Liver (tissue), 9 donors: Measurements from ENCODE around the gene LINGO3. TPM values are rescaled to one million over a fixed set of nuclear protein-coding genes. Genes with fewer than 3 reads are reported as not detected.

ENCODE experiments used
- DNase-seq: peaks from one replicate; pipeline ENCODE4 v3.0.0-alpha.2; 2017; ENCODE audit warnings: low spot score
- H3K27ac ChIP-seq, 2 donors: one replicate each; pipeline ENCODE4 v1.7.0; 2013; ENCODE audit warnings: inconsistent platforms in 2 of 2, low read length in 2 of 2, control low read depth in 1 of 2, low read depth in 1 of 2, mild to moderate bottlenecking in 1 of 2
- H3K27me3 ChIP-seq, 4 donors: one replicate each; pipeline versions ENCODE4 v1.6.1 to v1.7.0; 2013; ENCODE audit warnings: low read length in 3 of 4, inconsistent platforms in 1 of 4, mild to moderate bottlenecking in 1 of 4, moderate library complexity in 1 of 4; ENCODE audit not compliant: control insufficient read depth in 4 of 4, insufficient read depth in 4 of 4
- H3K36me3 ChIP-seq, 4 donors: one replicate each; pipeline versions ENCODE4 v1.6.1 to v1.7.0; 2013; ENCODE audit warnings: low read length in 3 of 4, mild to moderate bottlenecking in 3 of 4, low read depth in 1 of 4, moderate library complexity in 1 of 4; ENCODE audit not compliant: control insufficient read depth in 4 of 4, insufficient read depth in 3 of 4
- H3K4me1 ChIP-seq, 4 donors: one replicate each; pipeline versions ENCODE4 v1.6.1 to v1.7.0; 2013; ENCODE audit warnings: low read length in 3 of 4, mild to moderate bottlenecking in 3 of 4, moderate library complexity in 1 of 4; ENCODE audit not compliant: control insufficient read depth in 4 of 4, insufficient read depth in 4 of 4
- H3K4me3 ChIP-seq, 3 donors: one replicate each; pipeline versions ENCODE4 v1.6.1 to v1.7.0; 2013; ENCODE audit warnings: low read length in 3 of 3, control low read depth in 1 of 3, low read depth in 1 of 3, mild to moderate bottlenecking in 1 of 3
- H3K9ac ChIP-seq, 2 donors: one replicate each; pipeline ENCODE4 v1.7.0; 2013; ENCODE audit warnings: low read length in 2 of 2, mild to moderate bottlenecking in 2 of 2, moderate library complexity in 2 of 2, control low read depth in 1 of 2, low read depth in 1 of 2
- H3K9me3 ChIP-seq, 4 donors: one replicate each; pipeline versions ENCODE4 v1.6.1 to v1.7.0; 2013; ENCODE audit warnings: low read length in 3 of 4; ENCODE audit not compliant: control insufficient read depth in 4 of 4
- EGR1 ChIP-seq, 2 donors: IDR thresholded peaks; 2 replicates each; pipeline ENCODE4 v1.6.1; 2016 to 2018; ENCODE audit warnings: antibody characterized with exemption in 2 of 2, low read depth in 2 of 2
- FOXA1 ChIP-seq: IDR thresholded peaks from 2 replicates; pipeline ENCODE4 v1.6.1; 2016; ENCODE audit warnings: antibody characterized with exemption
- FOXA2 ChIP-seq: IDR thresholded peaks from 2 replicates; pipeline ENCODE4 v1.6.1; 2016; ENCODE audit warnings: antibody characterized with exemption
- HNF4G ChIP-seq: IDR thresholded peaks from 2 replicates; pipeline ENCODE4 v1.6.1; 2016; ENCODE audit warnings: antibody characterized with exemption
- NR2F2 ChIP-seq: IDR thresholded peaks from 2 replicates; pipeline ENCODE4 v1.6.1; 2016; ENCODE audit warnings: antibody characterized with exemption
- RAD21 ChIP-seq, 2 donors: IDR thresholded peaks; 2 replicates each; pipeline ENCODE4 v1.6.1; 2016; ENCODE audit warnings: antibody characterized with exemption in 2 of 2, mild to moderate bottlenecking in 2 of 2
- RXRA ChIP-seq, 2 donors: IDR thresholded peaks; 2 replicates each; pipeline ENCODE4 v1.6.1; 2017 to 2018; ENCODE audit warnings: antibody characterized with exemption in 2 of 2, mild to moderate bottlenecking in 1 of 2
- TAF1 ChIP-seq: conservative IDR thresholded peaks from 2 replicates; pipeline ENCODE4 v1.6.1; 2016; ENCODE audit warnings: antibody characterized with exemption, mild to moderate bottlenecking
- YY1 ChIP-seq: IDR thresholded peaks from 2 replicates; pipeline ENCODE4 v1.6.1; 2016; ENCODE audit warnings: antibody characterized with exemption, mild to moderate bottlenecking
- WGBS: extraction: QIAGEN DNeasy Blood & Tissue Kit; methylation state at CpG from one replicate; pipeline ENCODE4 v1.1.7; 2013; 5-methylcytosine and 5-hydroxymethylcytosine counted together
- polyA plus RNA-seq, 2 donors: library from polyadenylated mRNA; stranded (reverse) in 1 of 2; unstranded in 1 of 2; fragments of 200-250 nt in 1 of 2; fragments of >200 nt in 1 of 2; fragmentation: Nextera tagmentation in 1 of 2; extraction: Ambion mirVana in 1 of 2; gene quantifications; one replicate each; pipeline versions ENCODE4 v1.2.1 to v1.2.3, GENCODE V29; 2013 to 2015
- total RNA-seq, 2 donors: library from RNA; depleted of rRNA; stranded (reverse); fragments of >200 nt; gene quantifications; one replicate each; pipeline ENCODE4 v1.2.3, GENCODE V29; 2014
- TF ChIP-seq, protein P1 (sequence below): IDR thresholded peaks from 2 replicates; pipeline ENCODE4 v1.6.1; 2016; ENCODE audit warnings: antibody characterized with exemption
- TF ChIP-seq, protein P2 (sequence below): IDR thresholded peaks from 2 replicates; pipeline ENCODE4 v1.6.1; 2016; ENCODE audit warnings: antibody characterized with exemption
- TF ChIP-seq, protein P3 (sequence below): IDR thresholded peaks from 2 replicates; pipeline ENCODE4 v1.6.1; 2016; ENCODE audit warnings: antibody characterized with exemption, mild to moderate bottlenecking
- donor health status: healthy.
- donor health status: healthy.
- donor health status: healthy.
- donor health status: healthy.
- donor health status: healthy.

Gene LINGO3
- total and polyA plus RNA-seq, 4 donors, result 0.02 to 0.08 (median 0.07) TPM

DNA sequence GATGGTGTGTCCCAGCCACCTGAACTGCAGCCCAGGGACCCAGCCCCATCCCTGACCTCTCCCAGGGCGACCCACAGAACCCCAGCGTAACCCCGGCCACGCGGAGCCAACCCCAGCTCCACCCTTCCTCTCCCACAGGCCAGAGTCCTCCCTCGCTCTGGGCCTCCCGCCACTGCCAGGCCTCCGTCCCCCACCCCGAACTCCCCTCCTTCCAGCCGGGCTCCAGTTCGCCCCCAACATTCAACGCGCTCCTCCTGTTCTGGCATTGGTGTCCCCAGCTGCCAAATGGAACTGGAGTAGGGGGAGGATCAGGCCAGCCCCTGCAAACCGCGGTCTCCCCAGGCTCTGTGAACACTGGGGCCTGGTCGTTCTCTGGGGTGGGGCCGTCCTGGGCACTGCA, 7.4 kb downstream of the LINGO3 start:
- H3K4me3 ChIP-seq, result no peak overlapping the region
- TF ChIP-seq, protein P1, sequence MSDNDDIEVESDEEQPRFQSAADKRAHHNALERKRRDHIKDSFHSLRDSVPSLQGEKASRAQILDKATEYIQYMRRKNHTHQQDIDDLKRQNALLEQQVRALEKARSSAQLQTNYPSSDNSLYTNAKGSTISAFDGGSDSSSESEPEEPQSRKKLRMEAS, result no peak
- H3K27ac ChIP-seq, result no peak overlapping the region
- H3K9me3 ChIP-seq, result no peaks in the 10 kb centered on the region
- H3K27me3 ChIP-seq, result peaks cover 0 to 3% (median 1%) of the 10 kb centered on the region in 4 donors
- 78% methylated on average over 17 of the region's 17 CpGs for WGBS
- no peak overlapping the region for H3K9ac ChIP-seq
- no peak for DNase-seq
- H3K4me1 ChIP-seq, result peaks cover 0 to 5% (median 0%) of the 10 kb centered on the region in 4 donors
- no peaks in the 10 kb centered on the region for H3K36me3 ChIP-seq

DNA sequence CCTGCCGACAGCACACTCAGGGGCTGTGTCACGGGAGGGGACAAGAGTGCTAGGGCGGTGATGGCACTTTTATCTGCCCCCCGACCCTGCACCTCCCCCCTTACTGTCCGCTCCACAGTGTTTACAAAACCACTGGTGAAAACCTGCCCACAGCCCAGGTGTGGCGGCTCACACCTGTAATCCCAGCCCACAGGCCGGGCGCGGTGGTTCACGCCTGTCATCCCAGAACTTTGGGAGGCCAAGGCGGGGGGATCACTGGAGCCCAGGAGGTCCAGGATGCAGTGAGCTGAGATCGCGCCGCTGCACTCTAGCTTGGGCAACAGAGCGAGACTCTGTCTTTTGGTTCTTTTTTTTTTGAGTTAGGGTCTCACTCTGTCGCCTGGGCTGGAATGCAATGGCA, 11.8 kb downstream of the LINGO3 start:
- no peak for DNase-seq
- no peak for TF ChIP-seq RAD21 (IDR thresholded peaks at IDR 0.05)

DNA sequence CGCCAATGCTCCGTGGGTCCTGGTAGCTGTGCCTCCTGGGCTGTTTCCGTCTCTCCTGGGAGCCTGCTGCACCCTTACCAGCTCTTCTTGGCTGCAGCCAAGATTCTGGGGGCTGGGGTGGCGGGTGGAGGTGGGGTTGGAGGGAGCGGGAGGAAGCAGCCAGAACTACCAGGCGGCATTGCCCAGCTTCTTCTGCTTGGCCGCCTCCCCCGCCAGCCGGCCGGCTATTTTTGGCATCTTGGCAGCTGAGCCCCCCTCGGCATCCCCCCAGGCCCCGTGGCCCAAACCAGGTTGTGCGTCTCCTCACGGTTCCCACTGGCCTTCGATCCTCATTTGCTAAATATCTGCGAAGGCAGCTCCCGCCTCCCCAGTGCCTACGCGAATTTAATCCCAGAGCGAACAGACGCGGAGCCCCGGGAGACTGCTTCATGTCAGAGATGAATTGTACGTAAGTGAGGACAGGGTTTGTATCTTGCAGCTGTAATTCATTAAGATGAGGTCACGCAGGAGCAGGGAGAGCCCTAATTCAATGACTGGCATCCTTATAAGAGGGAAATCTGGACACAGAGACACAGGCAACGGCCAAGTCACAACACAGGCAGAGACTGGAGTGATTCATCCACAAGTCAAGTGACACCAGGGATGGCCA, 13.1 kb downstream of the LINGO3 start:
- Histone ChIP-seq H3K27ac (no peak overlapping the region), H3K4me3 (no peak overlapping the region), H3K9ac (no peak overlapping the region), H3K4me1 (peaks cover 0 to 20% (median 11%) of the 10 kb centered on the region in 4 donors), H3K36me3 (no peaks in the 10 kb centered on the region), H3K27me3 (peaks cover 0 to 3% (median 0%) of the 10 kb centered on the region in 4 donors), H3K9me3 (no peaks in the 10 kb centered on the region)
- no peak for DNase-seq
- WGBS, result 35% methylated on average over 26 of the region's 26 CpGs
- TF ChIP-seq FOXA1, result no peak
- TF ChIP-seq NR2F2, result no peak
- TF ChIP-seq RAD21 (IDR thresholded peaks at IDR 0.05), result no peak
- TF ChIP-seq, protein P2, sequence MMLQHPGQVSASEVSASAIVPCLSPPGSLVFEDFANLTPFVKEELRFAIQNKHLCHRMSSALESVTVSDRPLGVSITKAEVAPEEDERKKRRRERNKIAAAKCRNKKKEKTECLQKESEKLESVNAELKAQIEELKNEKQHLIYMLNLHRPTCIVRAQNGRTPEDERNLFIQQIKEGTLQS, result no peak
- no peak for TF ChIP-seq EGR1 (IDR thresholded peaks at IDR 0.05; ENCODE audit: low read depth in 2 of 2)
- TF ChIP-seq HNF4G, result no peak

More for the DNA sequence above, 11.8 kb downstream of the LINGO3 start:
- H3K4me3 ChIP-seq, result no peak overlapping the region
- no peak overlapping the region for H3K9ac ChIP-seq
- H3K27ac ChIP-seq, result no peak overlapping the region
- H3K36me3 ChIP-seq, result no peaks in the 10 kb centered on the region
- no peaks in the 10 kb centered on the region for H3K9me3 ChIP-seq
- 77% methylated on average over 16 of the region's 16 CpGs for whole genome bisulfite sequencing
- H3K4me1 ChIP-seq, result peaks cover 0 to 7% (median 2%) of the 10 kb centered on the region in 4 donors
- peaks cover 0 to 3% (median 0%) of the 10 kb centered on the region in 4 donors for H3K27me3 ChIP-seq

DNA sequence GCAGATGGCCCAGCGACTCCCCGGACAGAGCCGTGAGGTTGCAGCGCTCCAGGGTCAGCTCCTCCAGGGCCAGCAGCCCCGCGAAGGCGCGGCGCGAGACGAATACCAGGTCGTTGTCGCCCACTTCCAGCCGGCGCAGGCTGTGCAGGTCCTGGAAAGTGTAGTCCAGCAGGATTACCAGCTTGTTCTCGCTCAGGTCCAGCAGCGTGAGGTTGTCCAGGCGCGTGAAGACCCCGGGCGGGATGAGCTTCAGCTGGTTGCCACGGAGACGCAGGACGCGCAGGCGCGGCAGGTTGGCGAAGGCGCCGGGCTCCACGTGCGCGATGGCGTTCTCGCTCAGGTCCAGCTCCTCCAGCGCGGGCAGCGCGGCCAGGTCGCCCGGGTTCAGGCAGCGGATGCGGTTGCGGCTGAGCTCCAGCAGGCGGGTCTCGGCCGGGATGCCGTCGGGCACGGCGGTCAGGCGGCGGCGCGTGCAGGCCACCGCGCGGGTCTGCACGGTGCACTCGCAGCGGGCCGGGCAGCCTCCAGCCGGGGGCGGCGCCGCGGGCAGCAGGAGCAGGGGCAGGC, 16.7 kb downstream of the LINGO3 start:
- H3K9ac ChIP-seq, result no peak overlapping the region
- DNase-seq, result no peak

More for the DNA sequence above, 16.7 kb downstream of the LINGO3 start:
- Histone ChIP-seq H3K9me3 (no peaks in the 10 kb centered on the region), H3K27me3 (peaks cover 0 to 3% (median 0%) of the 10 kb centered on the region in 4 donors), H3K27ac (no peak overlapping the region), H3K4me1 (peaks cover 0 to 20% (median 11%) of the 10 kb centered on the region in 4 donors), H3K4me3 (peak overlapping the region in 1 of 3 donors; percentile 42), H3K36me3 (no peaks in the 10 kb centered on the region)
- TF ChIP-seq RXRA (IDR thresholded peaks at IDR 0.05) (no peak), HNF4G (no peak), YY1 (no peak), TAF1 (no peak), NR2F2 (no peak), FOXA2 (no peak), RAD21 (IDR thresholded peaks at IDR 0.05) (no peak)
- TF ChIP-seq, protein P3, sequence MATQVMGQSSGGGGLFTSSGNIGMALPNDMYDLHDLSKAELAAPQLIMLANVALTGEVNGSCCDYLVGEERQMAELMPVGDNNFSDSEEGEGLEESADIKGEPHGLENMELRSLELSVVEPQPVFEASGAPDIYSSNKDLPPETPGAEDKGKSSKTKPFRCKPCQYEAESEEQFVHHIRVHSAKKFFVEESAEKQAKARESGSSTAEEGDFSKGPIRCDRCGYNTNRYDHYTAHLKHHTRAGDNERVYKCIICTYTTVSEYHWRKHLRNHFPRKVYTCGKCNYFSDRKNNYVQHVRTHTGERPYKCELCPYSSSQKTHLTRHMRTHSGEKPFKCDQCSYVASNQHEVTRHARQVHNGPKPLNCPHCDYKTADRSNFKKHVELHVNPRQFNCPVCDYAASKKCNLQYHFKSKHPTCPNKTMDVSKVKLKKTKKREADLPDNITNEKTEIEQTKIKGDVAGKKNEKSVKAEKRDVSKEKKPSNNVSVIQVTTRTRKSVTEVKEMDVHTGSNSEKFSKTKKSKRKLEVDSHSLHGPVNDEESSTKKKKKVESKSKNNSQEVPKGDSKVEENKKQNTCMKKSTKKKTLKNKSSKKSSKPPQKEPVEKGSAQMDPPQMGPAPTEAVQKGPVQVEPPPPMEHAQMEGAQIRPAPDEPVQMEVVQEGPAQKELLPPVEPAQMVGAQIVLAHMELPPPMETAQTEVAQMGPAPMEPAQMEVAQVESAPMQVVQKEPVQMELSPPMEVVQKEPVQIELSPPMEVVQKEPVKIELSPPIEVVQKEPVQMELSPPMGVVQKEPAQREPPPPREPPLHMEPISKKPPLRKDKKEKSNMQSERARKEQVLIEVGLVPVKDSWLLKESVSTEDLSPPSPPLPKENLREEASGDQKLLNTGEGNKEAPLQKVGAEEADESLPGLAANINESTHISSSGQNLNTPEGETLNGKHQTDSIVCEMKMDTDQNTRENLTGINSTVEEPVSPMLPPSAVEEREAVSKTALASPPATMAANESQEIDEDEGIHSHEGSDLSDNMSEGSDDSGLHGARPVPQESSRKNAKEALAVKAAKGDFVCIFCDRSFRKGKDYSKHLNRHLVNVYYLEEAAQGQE, result no peak
- TF ChIP-seq, protein P2, result no peak
- WGBS, result 12% methylated on average over 67 of the region's 67 CpGs
